Activated naive CD8-positive, alpha-beta T cell treated with anti-CD3 and anti-CD28 coated beads, Interleukin-2, amount 50 U/mL, for 16 hours (primary cell): ENCODE data around the gene ZC3H7B.
"Not testable (repeated sequence)": the region's sequence is repeated elsewhere in the genome, so short reads cannot be mapped to it uniquely, and the experiment has no call there.

Experiments used
- DNase-seq: peaks from one replicate; pipeline ENCODE4 v3.0.0-alpha.2; 2020; ENCODE audit warnings: low read depth, low spot score

The ZC3H7B gene, protein sequence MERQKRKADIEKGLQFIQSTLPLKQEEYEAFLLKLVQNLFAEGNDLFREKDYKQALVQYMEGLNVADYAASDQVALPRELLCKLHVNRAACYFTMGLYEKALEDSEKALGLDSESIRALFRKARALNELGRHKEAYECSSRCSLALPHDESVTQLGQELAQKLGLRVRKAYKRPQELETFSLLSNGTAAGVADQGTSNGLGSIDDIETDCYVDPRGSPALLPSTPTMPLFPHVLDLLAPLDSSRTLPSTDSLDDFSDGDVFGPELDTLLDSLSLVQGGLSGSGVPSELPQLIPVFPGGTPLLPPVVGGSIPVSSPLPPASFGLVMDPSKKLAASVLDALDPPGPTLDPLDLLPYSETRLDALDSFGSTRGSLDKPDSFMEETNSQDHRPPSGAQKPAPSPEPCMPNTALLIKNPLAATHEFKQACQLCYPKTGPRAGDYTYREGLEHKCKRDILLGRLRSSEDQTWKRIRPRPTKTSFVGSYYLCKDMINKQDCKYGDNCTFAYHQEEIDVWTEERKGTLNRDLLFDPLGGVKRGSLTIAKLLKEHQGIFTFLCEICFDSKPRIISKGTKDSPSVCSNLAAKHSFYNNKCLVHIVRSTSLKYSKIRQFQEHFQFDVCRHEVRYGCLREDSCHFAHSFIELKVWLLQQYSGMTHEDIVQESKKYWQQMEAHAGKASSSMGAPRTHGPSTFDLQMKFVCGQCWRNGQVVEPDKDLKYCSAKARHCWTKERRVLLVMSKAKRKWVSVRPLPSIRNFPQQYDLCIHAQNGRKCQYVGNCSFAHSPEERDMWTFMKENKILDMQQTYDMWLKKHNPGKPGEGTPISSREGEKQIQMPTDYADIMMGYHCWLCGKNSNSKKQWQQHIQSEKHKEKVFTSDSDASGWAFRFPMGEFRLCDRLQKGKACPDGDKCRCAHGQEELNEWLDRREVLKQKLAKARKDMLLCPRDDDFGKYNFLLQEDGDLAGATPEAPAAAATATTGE

DNA sequence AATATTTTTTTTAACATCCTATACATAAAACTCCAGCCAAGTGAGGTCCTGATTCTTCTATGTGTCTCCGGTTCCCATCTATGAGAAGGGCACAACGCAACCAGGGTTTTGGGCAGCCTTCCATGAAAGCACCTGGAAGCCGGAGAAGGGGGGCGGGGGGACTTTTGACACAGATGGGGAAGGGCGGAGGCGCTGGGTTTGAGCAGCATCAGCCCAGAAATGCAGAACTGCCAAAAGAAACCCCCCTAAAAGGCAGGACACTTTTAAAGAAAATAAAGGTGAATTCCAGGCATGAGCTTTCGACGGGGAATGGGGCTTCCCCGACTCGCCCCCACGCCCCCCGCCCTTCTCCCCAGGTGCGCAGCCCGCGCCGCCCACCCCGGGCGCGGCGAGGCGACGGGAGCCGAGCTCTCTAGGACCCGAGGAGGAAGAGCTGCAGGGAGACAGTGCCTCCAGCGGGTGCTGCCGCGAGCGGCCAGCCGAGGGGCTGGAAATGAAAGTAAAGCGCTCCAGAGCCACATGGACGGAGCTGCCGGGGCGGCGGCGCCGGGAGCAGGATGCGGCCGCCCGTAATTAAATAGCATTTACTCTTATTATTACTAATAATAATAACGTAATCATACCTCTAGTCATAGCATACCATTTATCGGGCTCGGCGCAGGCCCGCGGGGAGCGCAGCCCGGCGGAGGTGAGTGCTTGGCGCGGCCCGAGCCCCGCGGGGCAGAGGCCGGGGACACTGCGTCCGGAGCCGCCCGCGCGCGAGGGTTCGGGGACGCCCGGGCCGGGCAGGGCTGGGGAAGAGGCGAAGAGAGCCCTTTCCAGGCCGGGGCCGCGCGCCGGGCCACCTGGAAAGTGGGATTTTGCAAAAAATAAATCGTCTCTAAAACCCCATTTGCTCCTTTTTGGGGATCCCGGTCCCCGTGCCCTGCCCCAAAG, at the start of gene ZC3H7B:
Gene ZC3H7B (plus strand): TSS at position 441 of the 936 bp plus-strand sequence. CDS start 19,136 bp downstream, outside the sequence.
- DNase-seq: peak; percentile 68

DNA sequence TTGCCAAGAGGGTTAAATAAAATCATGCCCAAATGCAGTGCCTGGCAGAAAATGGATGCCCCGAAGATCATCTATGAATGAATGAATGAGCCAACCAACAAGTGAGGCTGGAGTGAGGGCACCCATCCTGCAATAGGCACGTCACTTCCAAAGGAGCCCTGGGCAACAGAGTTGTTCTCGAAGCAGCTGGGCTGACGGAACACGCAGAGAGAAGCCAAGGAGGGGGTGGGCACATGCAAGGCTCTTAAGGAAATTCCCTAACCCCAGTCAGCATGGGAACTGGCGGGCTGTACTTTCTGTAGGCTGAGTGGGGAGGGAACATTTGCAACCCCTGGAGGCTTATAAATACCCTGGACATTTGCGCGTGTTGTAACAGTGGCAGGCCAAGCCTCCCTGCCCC, 49.0 kb upstream of the ZC3H7B start:
- DNase-seq: no peak

DNA sequence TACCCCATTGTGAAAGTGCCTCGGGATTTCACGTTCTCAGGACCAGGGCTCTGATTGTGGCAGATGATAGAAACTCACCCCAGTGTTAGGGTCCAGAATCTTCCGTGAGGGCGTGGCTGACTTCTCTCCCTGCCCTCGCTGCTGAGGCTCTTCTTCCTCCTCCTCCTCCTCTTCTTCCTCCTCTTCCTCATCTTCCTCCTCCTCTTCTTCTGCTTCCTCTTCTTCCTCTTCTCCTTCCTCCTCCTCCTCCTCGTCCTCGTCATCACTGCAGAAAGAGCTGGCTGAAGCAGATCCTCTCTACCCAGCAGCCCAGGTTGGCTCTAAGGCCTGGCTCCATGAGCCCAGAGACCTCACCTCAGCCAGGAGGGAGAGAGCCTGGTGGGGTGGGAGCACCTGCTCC, 47.1 kb upstream of the ZC3H7B start:
- DNase-seq: no peak

GRCh38 chr22:41256254-41257253, 44.8 kb upstream of the ZC3H7B start:
- DNase-seq: no peak

- DNase-seq: no peak
These were observed 43.6 kb upstream of the ZC3H7B start for GRCh38 chr22:41257696-41258095.

- not testable (repeated sequence) for DNase-seq
These were observed 41.6 kb upstream of the ZC3H7B start for GRCh38 chr22:41259756-41260155.

DNA sequence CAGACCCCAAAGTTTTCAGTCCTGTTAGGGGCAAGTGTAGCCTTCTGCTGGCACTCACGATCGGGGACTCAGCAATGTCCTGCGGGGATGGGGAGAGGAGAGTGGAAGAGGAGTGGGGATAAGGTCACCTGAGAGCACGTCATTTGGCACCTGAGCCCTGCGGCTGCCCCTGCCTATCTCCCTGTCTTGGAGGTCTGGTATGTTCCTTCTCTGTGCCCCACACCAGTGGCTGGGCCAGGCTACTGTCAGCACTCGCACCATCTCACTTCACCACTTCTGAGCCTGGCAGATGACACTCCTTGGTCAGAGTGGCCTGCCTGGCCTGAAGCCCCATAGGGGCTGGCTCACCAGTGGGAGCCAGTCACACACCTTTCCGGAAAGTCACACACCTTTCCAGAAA, 40.5 kb upstream of the ZC3H7B start:
- DNase-seq: no peak

DNA sequence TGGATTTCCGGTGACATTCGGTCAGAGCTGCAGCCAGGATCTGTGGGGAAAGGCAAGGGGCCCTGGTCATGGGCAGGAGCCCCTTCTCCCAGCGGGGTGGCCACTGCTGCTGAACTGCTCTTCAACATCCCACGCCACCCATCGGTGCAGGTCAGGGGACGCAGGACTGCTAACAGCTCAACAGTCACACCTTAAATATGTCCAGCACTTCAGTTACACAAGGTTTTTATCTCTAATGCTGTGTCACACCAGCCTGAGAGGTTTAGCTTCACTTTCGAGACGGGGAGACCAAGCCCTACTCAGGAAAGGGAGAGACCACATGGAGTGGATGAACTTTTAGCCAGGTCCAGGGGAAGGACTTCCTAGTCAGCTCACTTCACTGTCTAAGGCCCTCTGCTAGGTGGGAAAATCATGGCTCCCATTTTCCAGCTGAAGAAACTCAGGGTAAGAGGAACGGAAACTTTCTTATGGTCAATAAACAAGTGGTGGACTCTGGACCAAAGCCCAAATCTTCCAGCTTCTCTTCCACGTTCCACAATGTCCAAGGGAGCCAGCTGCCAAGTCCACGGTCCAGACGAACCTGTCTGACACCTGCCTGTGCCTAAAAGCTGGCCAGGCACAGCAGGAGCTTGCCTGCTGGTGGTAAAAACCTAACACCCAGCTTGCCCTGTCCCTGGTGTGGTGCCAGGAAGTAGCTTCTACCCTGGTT, 39.6 kb upstream of the ZC3H7B start:
- no peak for DNase-seq

- no peak for DNase-seq
These were observed 39.0 kb upstream of the ZC3H7B start for GRCh38 chr22:41262250-41262765.

GRCh38 chr22:41263704-41264103, 37.6 kb upstream of the ZC3H7B start:
- no peak for DNase-seq

DNA sequence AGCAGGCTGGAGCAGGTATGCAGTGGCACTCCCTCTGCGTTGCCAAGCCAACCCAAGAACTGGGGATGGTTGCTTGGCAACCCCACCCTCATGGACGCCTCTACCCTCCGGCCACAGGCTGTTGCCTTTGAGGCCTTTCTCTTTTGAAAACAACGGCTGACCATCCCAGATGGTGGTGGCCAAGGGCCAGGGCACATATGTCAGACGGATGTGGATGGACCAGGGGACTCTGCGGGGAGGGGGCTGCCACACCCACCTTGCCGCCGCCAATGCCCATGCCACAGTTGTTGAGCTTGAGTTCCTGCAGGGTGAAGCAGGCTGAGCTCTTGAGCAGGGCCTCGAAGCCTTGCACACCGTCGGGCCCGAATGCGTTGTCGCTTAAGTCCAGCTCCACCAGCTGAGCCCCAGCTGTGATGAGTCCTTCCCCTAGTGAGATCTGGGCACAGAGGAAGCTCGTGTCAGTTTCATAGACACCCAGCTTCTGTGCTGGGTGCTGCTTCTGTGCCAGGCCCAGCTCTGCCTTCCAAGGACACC, 36.9 kb upstream of the ZC3H7B start:
- DNase-seq: no peak

DNA sequence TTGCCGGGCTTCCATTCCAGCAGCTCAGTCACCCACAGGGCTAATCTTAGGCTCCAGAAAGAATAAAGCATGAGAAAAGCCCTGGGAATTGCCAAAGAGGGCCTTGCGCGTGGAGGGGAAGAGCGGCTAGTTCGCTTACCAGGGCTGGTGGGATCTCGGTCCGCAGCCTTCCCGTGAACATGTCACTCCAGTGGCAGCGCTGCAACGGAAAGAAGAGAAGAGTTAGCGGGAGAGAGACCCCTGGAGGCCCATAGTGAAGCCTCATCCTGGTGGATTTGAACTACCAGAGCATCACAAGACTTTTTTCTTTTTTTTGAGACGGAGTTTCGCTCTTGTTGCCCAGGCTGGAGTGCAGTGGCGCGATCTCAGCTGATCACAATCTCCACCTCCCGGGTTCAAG, 33.4 kb upstream of the ZC3H7B start:
- DNase-seq: no peak

GRCh38 chr22:41271787-41272186, 29.5 kb upstream of the ZC3H7B start:
- DNase-seq: no peak

DNA sequence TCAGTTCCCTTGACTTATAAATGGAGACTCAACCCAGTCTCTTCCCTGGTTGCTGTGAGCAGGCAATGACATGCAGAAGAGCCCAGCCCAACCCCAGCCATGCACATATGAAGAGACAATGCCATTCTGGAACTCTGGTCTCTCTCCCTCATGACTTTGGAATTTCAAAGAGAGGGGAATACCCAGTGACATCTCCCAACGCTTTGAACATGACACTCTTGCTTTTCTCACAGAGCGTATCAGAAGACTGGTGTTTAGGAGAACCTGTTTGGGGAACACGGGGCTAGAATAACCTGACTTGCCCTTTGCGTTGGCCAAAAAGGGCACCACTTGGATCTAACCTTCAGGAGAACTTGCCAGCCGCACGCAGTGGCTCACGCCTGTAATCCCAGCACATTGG, 28.2 kb upstream of the ZC3H7B start:
- no peak for DNase-seq

- no peak for DNase-seq
These were observed 26.5 kb upstream of the ZC3H7B start for GRCh38 chr22:41274856-41275255.

DNA sequence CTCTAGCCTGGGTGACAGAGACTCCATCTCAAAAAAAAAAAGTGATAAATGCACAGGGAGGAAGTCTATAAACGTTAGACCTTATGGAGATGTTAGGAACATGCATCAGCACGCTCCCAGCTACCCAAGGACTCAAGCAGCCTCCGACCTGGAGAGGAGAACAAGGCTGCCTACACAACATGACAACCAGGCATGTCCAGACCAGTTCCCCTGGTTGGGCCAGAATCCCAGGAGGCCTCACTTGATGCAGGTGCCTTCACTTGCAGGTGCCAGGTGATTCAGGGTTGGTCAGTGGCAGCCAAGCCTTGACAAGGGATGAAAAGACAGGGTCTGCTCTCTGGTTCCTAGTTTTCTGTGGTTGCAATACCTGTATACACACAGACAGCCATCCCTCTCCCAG, 21.3 kb upstream of the ZC3H7B start:
- no peak for DNase-seq

DNA sequence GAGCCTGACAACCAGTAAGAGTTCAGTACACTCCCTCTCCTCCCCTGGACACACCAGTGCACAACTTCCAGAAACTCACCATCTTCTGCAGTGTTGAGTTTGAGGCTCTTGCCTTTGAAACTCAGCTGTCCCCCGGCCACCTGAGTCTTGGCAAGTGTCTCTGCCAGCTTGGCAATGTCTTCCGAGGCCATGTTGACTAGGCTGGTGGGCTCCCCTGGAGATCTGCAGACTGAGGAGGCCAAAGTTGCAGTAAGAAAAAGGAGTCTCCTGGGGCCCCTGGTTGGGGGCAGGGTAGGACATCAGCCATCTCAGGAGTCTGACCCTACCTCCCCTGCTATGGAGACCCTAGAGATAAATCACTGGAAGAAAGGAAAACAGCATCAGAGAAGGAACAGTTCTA, 20.5 kb upstream of the ZC3H7B start:
- no peak for DNase-seq

DNA sequence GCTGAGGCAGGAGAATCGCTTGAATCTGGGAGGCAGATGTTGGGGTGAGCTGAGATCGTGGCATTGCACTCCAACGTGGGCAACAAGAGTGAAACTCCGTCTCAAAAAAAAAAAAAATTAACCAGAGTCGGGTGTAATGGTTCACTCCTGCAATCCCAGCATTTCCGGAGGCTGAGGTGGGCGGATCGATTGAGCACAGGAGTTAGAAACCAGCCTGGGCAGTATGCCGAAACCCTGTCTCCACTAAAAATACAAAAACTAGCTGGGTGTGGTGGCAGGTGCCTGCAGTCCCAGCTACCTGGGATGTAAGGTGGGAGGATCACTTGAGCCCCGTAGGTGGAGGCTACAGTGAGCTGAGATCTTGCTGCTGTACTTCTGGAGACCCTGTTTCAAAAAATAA, 16.9 kb upstream of the ZC3H7B start:
- no peak for DNase-seq

- peak; percentile 81 for DNase-seq
These were observed 15.9 kb upstream of the ZC3H7B start for GRCh38 chr22:41285441-41285819.
